ENCODE results near the gene PLA2G4B.

GRCh38 chr15:41868321-41868720 lies 29.7 kb downstream of the PLA2G4B start:
- TF ChIP-seq POLR2A (IDR thresholded peaks at IDR 0.05; ENCODE audit: low read length) (no peak), GATA1 (IDR thresholded peaks at IDR 0.05; ENCODE audit: low read depth, low read length) (no peak)

All from erythroblast (primary cell).